Measurements from ENCODE around the gene FREY1. TPM values are rescaled to one million over a fixed set of nuclear protein-coding genes. Genes with fewer than 3 reads are reported as not detected.

Gene FREY1
- 2.6 and 3.5 TPM in 2 replicates for total RNA-seq

DNA sequence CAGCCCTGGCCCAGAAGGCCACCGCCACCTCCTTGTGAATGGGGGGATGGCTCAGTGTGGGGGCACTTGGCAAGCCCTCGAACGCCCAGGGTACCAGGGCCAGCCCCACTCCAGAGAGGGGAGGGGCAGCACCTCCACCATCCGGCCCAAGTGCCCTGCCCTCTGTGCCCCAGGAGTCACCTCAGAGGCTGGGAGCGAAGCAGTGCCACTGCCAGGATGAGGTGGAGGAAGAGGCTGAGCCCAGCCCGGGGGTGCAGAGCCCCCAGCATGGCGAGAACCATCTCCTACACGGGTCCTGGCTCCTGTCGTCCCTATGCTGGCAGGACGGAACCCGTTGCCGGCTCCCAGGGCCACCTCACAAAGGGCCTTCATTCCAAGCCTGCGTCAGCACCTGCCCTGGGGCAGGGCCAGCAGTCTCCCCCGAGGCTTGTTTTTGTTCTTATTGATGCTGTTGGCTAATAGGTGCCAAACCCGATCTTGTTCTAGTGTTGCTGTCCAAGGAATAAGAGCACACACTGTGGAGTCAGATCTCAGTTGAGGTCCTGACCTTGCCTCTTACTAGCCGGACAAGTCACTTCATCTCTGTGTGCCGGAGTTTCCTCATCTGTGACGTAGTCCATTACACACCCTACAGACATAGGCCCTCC lies at the start of gene FREY1:
Gene FREY1 (minus strand): TSS at position 307 of the 647 bp plus-strand sequence. CDS start 26 bp downstream, at position 281.

GRCh38 chr11:45922425-45923082 lies 15.5 kb upstream of the FREY1 start, which contains the start of gene LARGE2:
LARGE2 (plus strand) TSS chr11:45922656; CDS start chr11:45922883, 227 bp downstream.

GRCh38 chr11:45917623-45918330 lies 10.7 kb upstream of the FREY1 start, which contains the start of gene PEX16:
PEX16 (minus strand) TSS chr11:45917877; CDS start chr11:45917811, 66 bp downstream.

DNA sequence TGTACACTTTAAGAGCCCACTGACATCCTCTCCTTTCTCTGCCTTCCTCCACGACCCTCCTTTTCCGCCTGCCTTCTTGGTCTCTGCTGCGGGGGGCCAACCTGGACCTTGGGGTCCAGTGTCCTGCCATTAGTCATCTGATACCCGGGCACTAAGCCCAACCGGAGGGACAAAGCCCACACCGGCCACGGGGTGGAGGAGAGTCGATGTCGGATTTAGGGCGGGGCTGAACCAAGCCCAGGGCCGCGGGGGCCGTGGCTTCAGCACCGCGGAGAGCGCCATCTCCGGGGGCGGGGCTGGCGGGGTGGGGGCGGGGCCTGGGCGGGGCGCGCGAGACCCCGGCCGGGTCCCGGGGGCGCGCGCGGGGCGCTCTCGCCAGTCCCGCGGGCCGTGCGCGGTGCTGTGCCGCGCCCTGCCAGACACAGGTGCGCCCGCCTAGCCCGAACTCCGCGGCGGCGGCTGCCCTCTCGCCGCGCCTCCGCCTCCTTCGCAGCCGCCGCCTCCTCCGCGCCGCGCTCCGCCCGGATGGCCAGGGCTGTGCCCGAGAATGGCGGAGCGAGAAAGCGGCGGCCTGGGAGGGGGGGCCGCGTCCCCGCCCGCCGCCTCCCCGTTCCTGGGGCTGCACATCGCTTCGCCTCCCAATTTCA lies 21.7 kb downstream of the FREY1 start, which contains the start of gene MAPK8IP1:
Gene MAPK8IP1 (plus strand): TSS at position 378 of the 647 bp plus-strand sequence. CDS start 170 bp downstream, at position 548.

Other genes with a start within 250 kb of the FREY1 start
- 48.7 and 90.7 TPM in 2 replicates for gene CHST1, start 241.6 kb downstream of the FREY1 start, total RNA-seq
- 10.1 and 13.0 TPM in 2 replicates for gene SLC35C1, start 102.1 kb downstream of the FREY1 start, total RNA-seq
- gene CRY2, start 59.8 kb downstream of the FREY1 start, total RNA-seq, result 10.2 and 13.7 TPM in 2 replicates
- 5.9 and 6.6 TPM in 2 replicates for gene MAPK8IP1, start 21.6 kb downstream of the FREY1 start, total RNA-seq
- 26.8 and 35.9 TPM in 2 replicates for gene PEX16, start 10.6 kb upstream of the FREY1 start, total RNA-seq
- not detected in 2 replicates for gene LARGE2, start 15.4 kb upstream of the FREY1 start, total RNA-seq
- 12.1 and 21.4 TPM in 2 replicates for gene PHF21A, start 214.2 kb upstream of the FREY1 start, total RNA-seq